Omental fat pad (tissue), 4 donors: Measurements from ENCODE around the gene TTN. TPM values are rescaled to one million over a fixed set of nuclear protein-coding genes. Genes with fewer than 3 reads are reported as not detected.

Experiments used
- ATAC-seq: fragments of 150-250 bp; one replicate; pipeline ENCODE4 v1.9.1; 2016; ENCODE audit warnings: mild to moderate bottlenecking, moderate library complexity; ENCODE audit not compliant: low FRiP score
- DNase-seq: peaks from one replicate; pipeline ENCODE4 v3.0.0-alpha.2; 2019; ENCODE audit warnings: low spot score
- total RNA-seq, 4 donors: library from RNA; depleted of rRNA; stranded (reverse); fragments of >200 nt; gene quantifications; one replicate each; pipeline ENCODE4 v1.1.0, GENCODE V29; 2016
- TF ChIP-seq, protein P1 (sequence below), 3 donors: fragments of 450-650 bp; IDR thresholded peaks; one replicate each; pipeline ENCODE4 v1.5.1; 2016 to 2017; ENCODE audit warnings: antibody characterized with exemption in 3 of 3, mild to moderate bottlenecking in 3 of 3, moderate library complexity in 2 of 3

Gene TTN
- total RNA-seq, 4 donors from 2014 or later = 13.2 to 37.7 (median 22.7) TPM

GRCh38 chr2:178782236-178782635 lies 25.0 kb downstream of the TTN start:
- no peak for ATAC-seq

DNA sequence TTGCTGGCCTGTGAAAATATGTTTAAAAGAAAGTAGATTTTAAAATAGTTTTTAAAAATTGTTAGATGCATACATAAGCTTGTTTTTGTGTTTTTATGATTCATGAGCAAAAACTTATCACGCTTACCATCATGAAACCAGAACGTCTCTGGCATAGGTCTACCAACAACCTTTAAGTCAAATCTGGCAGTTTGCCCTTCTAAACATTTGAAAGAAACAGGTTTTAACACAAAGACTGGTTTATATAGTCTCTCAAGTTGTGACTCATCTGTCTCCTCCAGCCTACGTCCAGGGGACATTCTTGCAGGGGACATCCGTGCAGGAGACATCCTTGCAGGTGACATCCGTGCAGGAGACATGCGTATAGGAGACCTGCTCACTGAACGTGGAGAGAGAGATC lies 29.6 kb downstream of the TTN start:
- TF ChIP-seq, protein P1, sequence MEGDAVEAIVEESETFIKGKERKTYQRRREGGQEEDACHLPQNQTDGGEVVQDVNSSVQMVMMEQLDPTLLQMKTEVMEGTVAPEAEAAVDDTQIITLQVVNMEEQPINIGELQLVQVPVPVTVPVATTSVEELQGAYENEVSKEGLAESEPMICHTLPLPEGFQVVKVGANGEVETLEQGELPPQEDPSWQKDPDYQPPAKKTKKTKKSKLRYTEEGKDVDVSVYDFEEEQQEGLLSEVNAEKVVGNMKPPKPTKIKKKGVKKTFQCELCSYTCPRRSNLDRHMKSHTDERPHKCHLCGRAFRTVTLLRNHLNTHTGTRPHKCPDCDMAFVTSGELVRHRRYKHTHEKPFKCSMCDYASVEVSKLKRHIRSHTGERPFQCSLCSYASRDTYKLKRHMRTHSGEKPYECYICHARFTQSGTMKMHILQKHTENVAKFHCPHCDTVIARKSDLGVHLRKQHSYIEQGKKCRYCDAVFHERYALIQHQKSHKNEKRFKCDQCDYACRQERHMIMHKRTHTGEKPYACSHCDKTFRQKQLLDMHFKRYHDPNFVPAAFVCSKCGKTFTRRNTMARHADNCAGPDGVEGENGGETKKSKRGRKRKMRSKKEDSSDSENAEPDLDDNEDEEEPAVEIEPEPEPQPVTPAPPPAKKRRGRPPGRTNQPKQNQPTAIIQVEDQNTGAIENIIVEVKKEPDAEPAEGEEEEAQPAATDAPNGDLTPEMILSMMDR (IDR thresholded peaks at IDR 0.05) = no peak
- no peak for DNase-seq
- no peak for ATAC-seq

More at GRCh38 chr2:178782236-178782635, 25.0 kb downstream of the TTN start:
- TF ChIP-seq, protein P1 (IDR thresholded peaks at IDR 0.05) = no peak
- DNase-seq = no peak

GRCh38 chr2:178776751-178777150 lies 30.5 kb downstream of the TTN start:
- ATAC-seq = no peak
- TF ChIP-seq, protein P1 (IDR thresholded peaks at IDR 0.05) = no peak
- DNase-seq = no peak

GRCh38 chr2:178775975-178776374 lies 31.2 kb downstream of the TTN start:
- ATAC-seq (no peak), DNase-seq (no peak)
- TF ChIP-seq, protein P1 (IDR thresholded peaks at IDR 0.05) = no peak

GRCh38 chr2:178770518-178770917 lies 36.7 kb downstream of the TTN start:
- ATAC-seq = no peak
- no peak for DNase-seq
- TF ChIP-seq, protein P1 (IDR thresholded peaks at IDR 0.05) = no peak

DNA sequence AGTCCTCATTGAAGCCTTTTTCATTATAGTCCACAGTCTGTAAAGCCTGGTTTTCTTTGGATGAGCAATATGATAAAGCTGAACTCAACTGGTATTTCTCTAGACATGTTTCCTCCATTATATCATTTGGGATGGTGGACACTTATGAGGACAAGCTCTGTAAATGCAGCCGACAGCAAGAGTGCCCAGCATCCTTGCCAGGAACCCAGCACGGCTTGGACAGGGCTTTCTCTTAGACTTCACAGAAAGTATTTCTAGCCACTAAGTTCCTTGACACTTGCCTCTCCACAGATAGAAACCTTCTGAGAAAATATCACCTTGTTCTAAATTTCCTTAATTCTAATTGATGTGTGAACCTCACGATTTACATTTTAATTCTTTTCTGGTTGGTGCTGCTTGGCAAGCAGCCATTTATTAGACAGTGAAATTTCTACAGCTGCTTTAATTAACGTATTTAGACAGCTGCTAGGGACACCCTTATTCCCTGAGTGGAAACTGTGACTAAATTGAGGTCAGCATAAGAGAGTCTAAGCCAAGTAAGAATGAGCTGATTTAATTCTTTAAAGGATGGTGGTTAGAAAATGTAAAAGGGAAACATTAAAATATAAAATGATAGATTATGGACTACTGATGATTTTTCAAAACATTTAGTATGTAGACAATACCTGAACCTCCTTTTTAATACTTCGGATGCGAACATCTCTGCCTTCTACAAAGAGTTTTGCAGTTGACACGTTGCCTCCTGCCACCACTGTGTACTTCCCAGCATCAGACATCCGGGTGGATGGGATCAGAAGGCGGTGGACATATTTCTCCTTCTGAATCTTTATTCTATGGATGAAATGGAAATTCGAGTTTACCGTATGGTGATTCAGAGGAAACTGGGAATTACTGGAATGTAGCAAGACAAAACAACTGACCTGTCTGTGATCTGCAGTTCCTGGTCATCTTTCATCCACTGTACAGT lies 39.8 kb downstream of the TTN start:
- TF ChIP-seq, protein P1 (IDR thresholded peaks at IDR 0.05) = no peak
- ATAC-seq (no peak), DNase-seq (no peak)

- no peak for DNase-seq
- no peak for ATAC-seq
- TF ChIP-seq, protein P1 (IDR thresholded peaks at IDR 0.05) = no peak
These were observed 43.1 kb downstream of the TTN start for GRCh38 chr2:178764097-178764496.
